HG03378 (cell line): ENCODE data around the gene FPGS.

Source experiments
- ATAC-seq: cut with Tn5 transposase; IDR thresholded peaks from one replicate; pipeline ENCODE4 v1.9.1; 2021; ENCODE audit warnings: mild to moderate bottlenecking, moderate library complexity; ENCODE audit not compliant: unreplicated experiment

The FPGS gene

GRCh38 chr9:127855522-127855921 is 52.8 kb downstream of the FPGS start:
- no peak for ATAC-seq

- ATAC-seq, result no peak
Observed at GRCh38 chr9:127856094-127856728, 53.5 kb downstream of the FPGS start.

GRCh38 chr9:127856729-127857116 is 54.0 kb downstream of the FPGS start:
- no peak for ATAC-seq

- no peak for ATAC-seq
Observed at GRCh38 chr9:127857278-127857677, 54.6 kb downstream of the FPGS start.

- no peak for ATAC-seq
Observed at GRCh38 chr9:127858041-127858512, 55.4 kb downstream of the FPGS start.

- no peak for ATAC-seq
Observed at GRCh38 chr9:127860260-127860659, 57.6 kb downstream of the FPGS start.

- no peak for ATAC-seq
Observed at GRCh38 chr9:127860779-127861178, 58.1 kb downstream of the FPGS start.

GRCh38 chr9:127862075-127863011 is 59.7 kb downstream of the FPGS start:
- ATAC-seq, result no peak

GRCh38 chr9:127863191-127863621 is 60.5 kb downstream of the FPGS start:
- no peak for ATAC-seq
